LNCaP clone FGC (cell line): ENCODE data around the gene CCDC102B.

Experiments
- DNase-seq: peaks from one replicate; pipeline ENCODE4 v3.0.0-alpha.2; 2011; ENCODE audit warnings: low read depth
- H3K4me3 ChIP-seq: 2 replicates; pipeline ENCODE4 v1.5.1; 2011; ENCODE audit warnings: mild to moderate bottlenecking, low read depth, low read length, control low read depth
- TF ChIP-seq, protein P1 (sequence below): IDR thresholded peaks from 2 replicates; pipeline ENCODE4 v1.5.1; 2012; ENCODE audit warnings: mild to moderate bottlenecking; ENCODE audit not compliant: control insufficient read depth, insufficient read depth; ENCODE audit errors: extremely low read depth

CCDC102B gene

DNA sequence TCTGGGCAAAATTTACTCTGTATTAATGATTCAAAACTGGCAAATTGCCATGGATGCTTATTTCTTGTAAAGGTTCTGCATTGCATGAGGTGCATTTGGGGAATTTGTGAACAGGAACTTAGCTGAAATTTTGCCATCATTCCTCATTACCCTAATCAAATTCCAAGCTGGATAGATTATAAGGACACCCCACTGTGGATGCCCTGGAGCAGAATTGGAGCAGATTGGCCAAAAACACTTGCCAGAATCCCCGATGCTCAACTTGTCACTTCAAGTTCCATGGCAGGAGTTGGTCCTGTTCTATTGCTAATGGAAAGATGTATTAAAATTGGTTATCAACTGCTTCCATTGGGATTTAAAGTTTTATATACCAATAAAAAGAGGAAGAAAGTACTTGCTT lies 237.9 kb downstream of the CCDC102B start:
- TF ChIP-seq, protein P1, sequence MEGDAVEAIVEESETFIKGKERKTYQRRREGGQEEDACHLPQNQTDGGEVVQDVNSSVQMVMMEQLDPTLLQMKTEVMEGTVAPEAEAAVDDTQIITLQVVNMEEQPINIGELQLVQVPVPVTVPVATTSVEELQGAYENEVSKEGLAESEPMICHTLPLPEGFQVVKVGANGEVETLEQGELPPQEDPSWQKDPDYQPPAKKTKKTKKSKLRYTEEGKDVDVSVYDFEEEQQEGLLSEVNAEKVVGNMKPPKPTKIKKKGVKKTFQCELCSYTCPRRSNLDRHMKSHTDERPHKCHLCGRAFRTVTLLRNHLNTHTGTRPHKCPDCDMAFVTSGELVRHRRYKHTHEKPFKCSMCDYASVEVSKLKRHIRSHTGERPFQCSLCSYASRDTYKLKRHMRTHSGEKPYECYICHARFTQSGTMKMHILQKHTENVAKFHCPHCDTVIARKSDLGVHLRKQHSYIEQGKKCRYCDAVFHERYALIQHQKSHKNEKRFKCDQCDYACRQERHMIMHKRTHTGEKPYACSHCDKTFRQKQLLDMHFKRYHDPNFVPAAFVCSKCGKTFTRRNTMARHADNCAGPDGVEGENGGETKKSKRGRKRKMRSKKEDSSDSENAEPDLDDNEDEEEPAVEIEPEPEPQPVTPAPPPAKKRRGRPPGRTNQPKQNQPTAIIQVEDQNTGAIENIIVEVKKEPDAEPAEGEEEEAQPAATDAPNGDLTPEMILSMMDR: no peak
- DNase-seq: no peak
- H3K4me3 ChIP-seq: no peak overlapping the region

DNA sequence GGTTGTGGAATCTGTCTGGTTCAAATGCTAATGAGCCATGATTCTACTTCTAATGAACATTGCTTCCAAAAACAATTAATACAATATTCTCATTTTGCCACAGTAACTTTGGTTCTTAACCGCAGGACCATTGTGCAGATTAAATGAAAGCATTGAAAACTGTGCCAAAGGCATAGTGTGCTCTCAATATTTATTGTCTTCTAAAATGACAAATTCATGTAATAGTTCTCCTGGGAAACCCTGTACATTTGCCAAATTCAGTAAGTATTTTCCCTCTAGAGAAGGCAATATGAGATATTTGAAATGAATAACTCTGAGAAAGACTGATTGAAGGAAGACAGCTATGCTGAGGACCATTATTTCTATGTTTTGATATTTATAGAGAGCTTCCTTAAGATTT lies 246.3 kb downstream of the CCDC102B start:
- TF ChIP-seq, protein P1: no peak
- no peak for DNase-seq
- no peak overlapping the region for H3K4me3 ChIP-seq

DNA sequence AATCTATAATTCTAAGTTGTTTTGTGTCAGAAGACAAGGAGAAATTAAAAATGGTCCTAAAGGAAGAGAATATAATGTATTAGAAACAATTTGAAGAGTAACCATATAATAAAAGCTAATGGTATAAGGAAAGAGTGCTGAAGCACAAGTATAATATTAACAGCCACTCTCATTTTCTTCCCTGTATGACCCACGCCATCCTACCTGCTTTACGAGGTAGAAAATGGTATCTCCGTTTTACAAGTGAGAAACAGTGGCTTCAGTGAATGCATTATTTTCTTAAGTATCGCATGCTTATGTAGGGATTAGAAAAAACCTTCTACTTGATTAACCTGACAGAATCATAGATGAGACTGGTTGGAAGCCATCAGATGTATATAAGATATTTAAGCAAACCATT lies 266.2 kb downstream of the CCDC102B start:
- H3K4me3 ChIP-seq: no peak overlapping the region
- TF ChIP-seq, protein P1: no peak
- DNase-seq: no peak

DNA sequence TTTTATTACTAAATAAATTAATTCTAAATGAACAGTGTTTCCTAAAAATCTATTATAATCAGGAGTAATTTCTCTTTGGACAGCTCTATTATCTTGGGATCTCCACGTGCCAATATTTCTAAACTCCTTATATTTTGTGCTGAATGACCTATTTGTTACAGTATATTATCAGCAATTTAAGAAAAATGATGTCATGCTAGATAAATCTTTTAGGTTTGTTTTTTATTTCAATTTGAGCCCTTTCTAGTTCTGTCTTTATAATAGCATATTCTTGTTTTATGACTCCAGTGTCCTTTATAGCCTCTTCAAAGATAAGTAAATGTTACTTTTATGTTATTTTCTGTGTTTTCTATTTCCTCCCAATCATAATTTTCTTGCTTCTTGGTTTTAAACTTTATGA lies 269.2 kb downstream of the CCDC102B start:
- TF ChIP-seq, protein P1: no peak
- no peak overlapping the region for H3K4me3 ChIP-seq
- no peak for DNase-seq

DNA sequence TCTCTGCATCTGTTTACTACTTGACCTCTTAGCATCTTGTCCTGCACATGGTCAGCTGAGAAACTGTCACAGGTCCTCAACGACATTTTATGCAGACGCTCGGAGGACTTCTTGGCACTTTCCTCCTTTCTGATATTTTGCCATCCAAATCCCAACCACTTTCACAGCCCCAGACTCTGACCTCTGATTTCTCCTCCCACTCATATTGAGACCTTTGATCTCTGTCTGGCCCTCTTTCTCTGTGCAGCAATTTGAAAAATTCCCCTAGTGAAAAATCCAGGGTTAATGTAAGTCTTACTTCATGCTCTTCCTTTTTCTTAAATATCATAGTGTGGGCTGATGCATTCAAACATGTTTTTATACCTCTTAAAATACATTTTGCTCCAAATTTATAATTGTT lies 273.8 kb downstream of the CCDC102B start:
- TF ChIP-seq, protein P1: no peak

DNA sequence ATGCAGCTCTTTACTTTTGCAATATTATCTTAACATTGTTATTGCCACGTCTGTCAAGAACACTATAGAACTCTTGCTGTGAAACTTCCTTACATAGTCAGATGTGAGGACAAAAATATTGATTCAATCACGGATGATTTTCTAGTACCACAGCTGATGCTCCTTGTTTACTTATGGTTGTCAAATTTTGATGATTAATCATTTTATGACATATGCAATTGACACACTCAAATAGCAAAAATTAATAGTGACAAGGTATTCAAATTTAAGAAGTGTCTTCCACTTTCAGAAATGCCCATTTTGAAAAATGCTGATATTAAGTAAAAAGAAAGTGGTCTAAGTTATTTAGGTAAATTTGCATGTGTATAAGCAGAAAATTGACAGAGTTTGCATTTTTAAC lies 284.0 kb downstream of the CCDC102B start:
- TF ChIP-seq, protein P1: no peak
- DNase-seq: no peak
- H3K4me3 ChIP-seq: no peak overlapping the region

More for the DNA sequence above, 273.8 kb downstream of the CCDC102B start:
- H3K4me3 ChIP-seq: no peak overlapping the region
- no peak for DNase-seq

DNA sequence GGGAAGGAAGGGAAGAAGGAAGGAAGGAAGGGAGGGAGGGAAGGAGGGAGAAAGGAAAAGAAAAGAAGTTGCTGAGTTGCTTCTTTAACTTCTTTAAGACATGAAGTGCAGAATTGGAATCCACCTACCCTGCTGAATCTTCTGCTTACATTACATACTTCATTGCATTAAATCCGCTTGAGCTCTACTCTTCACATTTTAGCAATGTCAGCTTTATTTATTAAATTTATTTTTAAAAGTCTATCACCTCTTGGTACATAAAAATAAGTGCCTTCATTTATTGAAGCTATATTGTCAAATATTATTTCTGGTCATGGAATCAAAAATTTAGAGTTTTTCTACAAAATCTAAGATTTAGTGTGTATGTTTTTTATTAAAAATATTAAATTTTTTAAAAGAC lies 284.6 kb downstream of the CCDC102B start:
- TF ChIP-seq, protein P1: no peak
- H3K4me3 ChIP-seq: no peak overlapping the region
- no peak for DNase-seq
